Parathyroid adenoma (tissue), 2 donors: ENCODE measurements around the gene MAP4K4.

Experiments
- H2AFZ ChIP-seq: fragments of 300-600 bp; sonication (generic); one replicate; pipeline ENCODE4 v1.7.0; 2017; ENCODE audit warnings: antibody characterized with exemption, mild to moderate bottlenecking
- H3K27ac ChIP-seq: fragments of 300-600 bp; sonication (generic); one replicate; pipeline ENCODE4 v1.7.0; 2017
- H3K27me3 ChIP-seq: fragments of 300-600 bp; sonication (generic); one replicate; pipeline ENCODE4 v1.7.0; 2017; ENCODE audit warnings: low read length; ENCODE audit not compliant: control insufficient read depth, insufficient read depth
- H3K36me3 ChIP-seq: fragments of 300-600 bp; sonication (generic); one replicate; pipeline ENCODE4 v1.7.0; 2017; ENCODE audit warnings: low read length; ENCODE audit not compliant: control insufficient read depth, insufficient read depth
- H3K4me1 ChIP-seq: fragments of 300-600 bp; sonication (generic); one replicate; pipeline ENCODE4 v1.7.0; 2017; ENCODE audit warnings: control low read depth
- H3K4me2 ChIP-seq: fragments of 300-600 bp; sonication (generic); one replicate; pipeline ENCODE4 v1.7.0; 2017; ENCODE audit warnings: low read length
- H3K4me3 ChIP-seq: fragments of 300-600 bp; sonication (generic); one replicate; pipeline ENCODE4 v1.7.0; 2017; ENCODE audit warnings: low read depth, low read length
- H3K79me2 ChIP-seq: fragments of 300-600 bp; sonication (generic); one replicate; pipeline ENCODE4 v1.7.0; 2017; ENCODE audit warnings: control low read depth
- H3K9ac ChIP-seq: fragments of 300-600 bp; sonication (generic); one replicate; pipeline ENCODE4 v1.7.0; 2017; ENCODE audit warnings: mild to moderate bottlenecking
- H3K9me3 ChIP-seq: fragments of 300-600 bp; sonication (generic); one replicate; pipeline ENCODE4 v1.7.0; 2017; ENCODE audit warnings: low read length; ENCODE audit not compliant: control insufficient read depth
- TF ChIP-seq, protein P1 (sequence below): fragments of 300-600 bp; sonication (generic); IDR thresholded peaks from one replicate; pipeline ENCODE4 v1.7.0; 2017; ENCODE audit warnings: antibody characterized with exemption, mild to moderate bottlenecking
- donor health status: primary hyperparathyroidism.

The MAP4K4 gene

DNA sequence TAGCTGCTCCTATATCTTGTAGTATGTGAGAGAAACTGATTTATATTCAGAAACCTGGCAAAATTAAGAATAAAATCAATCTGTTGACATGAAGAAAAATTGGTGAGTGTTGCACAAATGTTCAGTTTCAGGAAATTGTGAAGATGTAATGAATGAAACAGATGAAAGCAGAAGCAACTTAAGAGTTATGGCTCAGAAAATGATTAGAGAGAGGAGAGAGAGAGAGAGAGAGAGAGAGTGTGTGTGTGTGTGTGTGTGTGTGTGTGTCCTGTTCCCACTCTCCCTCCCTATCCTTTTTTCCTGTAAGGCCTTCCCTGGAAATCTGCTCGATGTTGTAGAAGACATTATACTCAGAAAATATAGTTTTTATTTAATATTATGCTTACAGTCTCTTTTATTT lies 31.4 kb downstream of the MAP4K4 start:
- Histone ChIP-seq H2AFZ (no peak overlapping the region), H3K27me3 (no peaks in the 10 kb centered on the region), H3K27ac (no peak overlapping the region), H3K9me3 (no peaks in the 10 kb centered on the region), H3K4me1 (peaks cover 20% of the 10 kb centered on the region), H3K36me3 (no peaks in the 10 kb centered on the region), H3K9ac (no peak overlapping the region), H3K4me3 (no peak overlapping the region), H3K79me2 (peaks cover 32% of the 10 kb centered on the region), H3K4me2 (no peak overlapping the region)
- TF ChIP-seq, protein P1, sequence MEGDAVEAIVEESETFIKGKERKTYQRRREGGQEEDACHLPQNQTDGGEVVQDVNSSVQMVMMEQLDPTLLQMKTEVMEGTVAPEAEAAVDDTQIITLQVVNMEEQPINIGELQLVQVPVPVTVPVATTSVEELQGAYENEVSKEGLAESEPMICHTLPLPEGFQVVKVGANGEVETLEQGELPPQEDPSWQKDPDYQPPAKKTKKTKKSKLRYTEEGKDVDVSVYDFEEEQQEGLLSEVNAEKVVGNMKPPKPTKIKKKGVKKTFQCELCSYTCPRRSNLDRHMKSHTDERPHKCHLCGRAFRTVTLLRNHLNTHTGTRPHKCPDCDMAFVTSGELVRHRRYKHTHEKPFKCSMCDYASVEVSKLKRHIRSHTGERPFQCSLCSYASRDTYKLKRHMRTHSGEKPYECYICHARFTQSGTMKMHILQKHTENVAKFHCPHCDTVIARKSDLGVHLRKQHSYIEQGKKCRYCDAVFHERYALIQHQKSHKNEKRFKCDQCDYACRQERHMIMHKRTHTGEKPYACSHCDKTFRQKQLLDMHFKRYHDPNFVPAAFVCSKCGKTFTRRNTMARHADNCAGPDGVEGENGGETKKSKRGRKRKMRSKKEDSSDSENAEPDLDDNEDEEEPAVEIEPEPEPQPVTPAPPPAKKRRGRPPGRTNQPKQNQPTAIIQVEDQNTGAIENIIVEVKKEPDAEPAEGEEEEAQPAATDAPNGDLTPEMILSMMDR = no peak

DNA sequence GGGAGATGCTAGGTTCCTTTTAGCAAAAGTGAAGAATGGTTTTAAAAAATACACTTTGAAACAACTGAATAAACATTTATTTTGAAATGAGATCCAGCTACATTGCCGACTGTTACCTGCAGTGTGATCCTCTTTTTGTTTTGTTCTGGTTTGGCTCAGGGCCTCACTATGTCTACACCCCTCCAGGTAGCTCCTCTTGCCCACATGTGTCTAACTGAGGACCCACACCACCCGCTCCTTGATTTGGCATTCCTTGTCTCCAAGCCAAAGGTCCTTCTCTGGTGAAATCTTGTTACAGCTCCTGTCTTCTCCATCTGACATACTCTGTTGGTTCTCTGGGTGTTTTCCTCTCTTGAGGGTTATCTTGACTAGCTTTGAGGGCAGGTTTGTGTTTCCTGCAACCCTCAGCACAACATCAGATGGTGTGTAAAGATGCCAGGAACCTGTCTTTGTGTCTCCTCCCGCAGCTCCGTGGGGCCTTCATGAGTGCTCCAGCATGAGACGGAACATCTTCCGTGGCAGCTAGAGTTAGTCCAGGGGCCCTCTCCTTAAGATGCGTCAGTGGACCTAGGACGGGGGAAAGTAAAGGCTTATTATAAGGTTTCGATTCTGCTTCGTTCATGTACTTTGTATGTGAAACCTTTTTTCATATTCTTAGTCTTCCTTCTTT lies 32.1 kb downstream of the MAP4K4 start:
- H3K4me2 ChIP-seq = no peak overlapping the region
- H3K27ac ChIP-seq = no peak overlapping the region
- H3K9me3 ChIP-seq = no peaks in the 10 kb centered on the region
- no peaks in the 10 kb centered on the region for H3K27me3 ChIP-seq
- no peaks in the 10 kb centered on the region for H3K36me3 ChIP-seq
- TF ChIP-seq, protein P1 = no peak
- H3K4me1 ChIP-seq = peaks cover 18% of the 10 kb centered on the region
- peaks cover 29% of the 10 kb centered on the region for H3K79me2 ChIP-seq
- H3K9ac ChIP-seq = no peak overlapping the region
- no peak overlapping the region for H2AFZ ChIP-seq
- H3K4me3 ChIP-seq = no peak overlapping the region

DNA sequence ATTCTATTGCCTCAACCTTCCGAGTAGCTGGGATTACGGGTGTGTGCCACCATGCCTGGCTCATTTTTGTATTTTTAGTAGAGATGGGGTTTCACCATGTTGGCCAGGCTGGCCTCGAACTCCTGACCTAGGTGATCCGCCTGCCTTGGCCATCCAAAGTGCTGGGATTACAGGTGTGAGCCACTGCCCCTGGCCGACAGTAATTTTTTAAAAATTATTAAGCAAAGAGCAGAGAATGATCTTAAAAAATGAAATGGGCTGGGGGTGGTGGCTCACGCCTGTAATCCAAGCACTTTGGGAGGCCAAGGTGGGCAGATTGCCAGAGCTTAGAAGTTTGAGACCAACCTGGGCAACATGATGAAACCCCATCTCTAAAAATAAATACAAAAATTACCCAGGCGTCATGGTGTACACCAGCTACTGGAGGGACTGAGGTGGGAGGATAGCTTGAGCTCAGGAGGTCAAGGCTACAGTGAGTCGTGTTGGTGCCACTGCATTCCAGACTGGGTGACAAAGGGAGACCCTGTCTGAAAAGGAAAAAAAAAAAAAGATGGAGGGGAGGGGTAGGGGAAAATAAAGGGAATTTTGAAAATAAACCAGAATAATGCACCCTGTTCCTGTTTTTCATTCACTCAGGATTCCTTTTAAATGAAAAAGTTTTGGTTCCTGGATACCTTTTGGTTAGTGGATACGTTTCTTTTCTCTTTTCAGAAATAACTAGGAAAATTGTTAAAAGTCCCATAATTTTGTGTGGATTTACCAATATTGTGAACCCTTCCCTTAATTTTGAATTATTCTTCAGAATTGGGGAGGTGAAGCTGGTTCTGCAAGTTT lies 33.9 kb downstream of the MAP4K4 start:
- no peaks in the 10 kb centered on the region for H3K9me3 ChIP-seq
- peaks cover 23% of the 10 kb centered on the region for H3K4me1 ChIP-seq
- H3K4me2 ChIP-seq = no peak overlapping the region
- H3K27ac ChIP-seq = no peak overlapping the region
- no peak overlapping the region for H3K9ac ChIP-seq
- no peaks in the 10 kb centered on the region for H3K36me3 ChIP-seq
- H2AFZ ChIP-seq = no peak overlapping the region
- H3K4me3 ChIP-seq = no peak overlapping the region
- no peaks in the 10 kb centered on the region for H3K27me3 ChIP-seq
- TF ChIP-seq, protein P1 = no peak
- H3K79me2 ChIP-seq = peaks cover 25% of the 10 kb centered on the region

DNA sequence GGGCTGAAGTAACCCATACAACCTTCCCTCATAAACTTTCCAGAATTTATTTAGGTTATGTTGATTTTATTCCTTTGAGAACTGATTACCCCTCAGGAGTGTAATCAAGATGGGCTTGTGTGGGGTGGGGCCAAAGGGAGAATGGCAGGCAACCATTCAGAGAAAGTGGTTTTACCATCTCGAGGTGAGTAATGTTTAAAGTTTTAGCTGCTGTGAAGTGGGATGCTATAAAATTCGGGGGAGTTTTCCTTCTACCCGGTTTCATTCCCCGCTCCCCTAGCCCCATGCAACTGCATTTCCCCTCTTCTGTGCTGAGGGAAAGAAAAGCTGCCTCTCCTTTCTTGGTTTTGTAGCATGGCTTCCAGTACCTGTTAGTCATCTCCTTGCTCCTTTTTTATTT lies 34.7 kb downstream of the MAP4K4 start:
- H3K27me3 ChIP-seq = no peaks in the 10 kb centered on the region
- no peak overlapping the region for H3K27ac ChIP-seq
- no peaks in the 10 kb centered on the region for H3K36me3 ChIP-seq
- no peak overlapping the region for H3K4me3 ChIP-seq
- TF ChIP-seq, protein P1 = no peak
- H2AFZ ChIP-seq = no peak overlapping the region
- H3K79me2 ChIP-seq = peaks cover 25% of the 10 kb centered on the region
- no peak overlapping the region for H3K9ac ChIP-seq
- H3K4me2 ChIP-seq = no peak overlapping the region
- H3K4me1 ChIP-seq = peaks cover 23% of the 10 kb centered on the region
- H3K9me3 ChIP-seq = no peaks in the 10 kb centered on the region
